ENCODE data around the gene AKAP6. TPM values are rescaled to one million over a fixed set of nuclear protein-coding genes. Genes with fewer than 3 reads are reported as not detected.
A peak's percentile ranks its signal among the peaks of the same experiment; 100 is the strongest.

AKAP6 gene
- total RNA-seq, 1 experiment from 2014 or later = 2.6 TPM

DNA sequence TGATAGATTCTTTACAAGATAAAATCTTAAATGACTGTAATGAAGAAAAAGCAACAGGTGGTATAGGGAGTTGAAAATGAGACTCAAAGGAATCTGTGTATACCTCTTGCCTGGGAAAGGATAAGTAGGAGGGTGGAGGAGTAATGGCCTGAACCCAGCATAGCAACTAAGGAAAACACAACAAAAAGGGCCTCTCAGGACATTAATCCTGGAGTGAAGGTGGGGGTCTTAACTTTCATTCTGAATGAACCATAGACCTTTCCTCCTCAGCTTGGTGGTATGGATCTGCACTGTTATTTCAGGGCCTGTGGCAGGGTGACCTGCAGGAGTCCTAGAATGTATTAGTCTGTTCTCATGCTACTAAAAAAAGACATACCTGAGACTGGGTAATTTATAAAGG is 185.6 kb downstream of the AKAP6 start:
- no peak for DNase-seq (ENCODE audit: low read depth, low spot score)
- in situ Hi-C loops (cut with HindIII; ENCODE audit: low pct_unique_long_range_greater_than_20kb, low sequenced_read_pairs) = no loop called here

DNA sequence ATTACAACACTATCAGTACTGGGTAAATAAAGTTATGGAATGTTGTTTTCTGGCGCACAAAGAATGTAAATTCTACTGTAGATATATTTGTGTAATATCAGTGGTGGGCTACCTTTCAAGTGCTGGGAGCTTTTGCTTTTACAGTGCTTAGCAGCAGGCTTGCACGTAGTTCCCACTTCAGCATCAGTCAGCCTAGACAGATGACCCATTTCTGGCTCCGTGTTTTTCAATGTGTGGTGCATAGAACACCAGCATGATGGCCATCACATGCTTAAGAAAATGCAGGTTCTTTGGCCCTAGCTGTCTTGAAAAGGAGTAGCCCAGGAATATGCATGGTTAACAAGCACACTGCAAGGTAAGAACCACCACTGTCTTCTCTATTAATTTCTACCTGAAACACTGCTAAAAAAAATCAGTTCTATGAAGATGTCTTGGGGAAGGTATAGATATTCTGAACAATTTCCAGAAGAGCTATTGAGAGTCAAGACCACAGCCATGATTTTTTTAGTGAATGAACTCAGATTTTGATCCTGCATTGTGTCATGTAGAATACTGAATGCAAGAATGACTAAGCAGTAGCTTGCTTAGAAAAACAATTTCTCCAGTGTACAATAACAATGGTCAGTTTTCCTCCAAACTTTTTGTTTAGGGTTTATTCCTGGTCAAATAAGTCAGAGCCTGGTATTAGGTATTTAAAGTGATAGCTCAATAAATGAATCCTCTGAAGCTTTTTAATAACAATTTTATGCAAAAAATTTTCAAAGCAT is 195.7 kb downstream of the AKAP6 start:
- DNase-seq (ENCODE audit: low read depth, low spot score) = no peak
- in situ Hi-C loops (cut with HindIII; ENCODE audit: low pct_unique_long_range_greater_than_20kb, low sequenced_read_pairs) = no loop called here

DNA sequence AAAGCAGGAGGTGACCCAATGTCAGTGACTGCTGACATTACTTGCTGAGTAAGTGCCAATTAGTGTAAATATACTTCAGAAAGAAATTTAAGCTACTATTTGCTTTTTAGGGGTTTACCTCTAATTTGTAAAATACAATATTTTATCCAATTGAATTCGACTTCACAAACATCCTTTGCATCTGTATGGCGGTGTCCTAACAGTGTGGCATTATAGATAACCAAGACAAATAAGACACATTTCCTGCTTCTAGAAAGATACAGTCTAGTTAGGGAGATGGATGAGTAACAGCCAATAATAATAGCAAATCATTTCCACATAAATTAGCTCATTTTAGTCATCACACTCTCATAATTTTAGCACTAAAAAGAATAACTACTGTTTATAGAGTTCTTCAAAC is 196.5 kb downstream of the AKAP6 start:
- DNase-seq (ENCODE audit: low read depth, low spot score) = no peak
- in situ Hi-C loops (cut with HindIII; ENCODE audit: low pct_unique_long_range_greater_than_20kb, low sequenced_read_pairs) = no loop called here

DNA sequence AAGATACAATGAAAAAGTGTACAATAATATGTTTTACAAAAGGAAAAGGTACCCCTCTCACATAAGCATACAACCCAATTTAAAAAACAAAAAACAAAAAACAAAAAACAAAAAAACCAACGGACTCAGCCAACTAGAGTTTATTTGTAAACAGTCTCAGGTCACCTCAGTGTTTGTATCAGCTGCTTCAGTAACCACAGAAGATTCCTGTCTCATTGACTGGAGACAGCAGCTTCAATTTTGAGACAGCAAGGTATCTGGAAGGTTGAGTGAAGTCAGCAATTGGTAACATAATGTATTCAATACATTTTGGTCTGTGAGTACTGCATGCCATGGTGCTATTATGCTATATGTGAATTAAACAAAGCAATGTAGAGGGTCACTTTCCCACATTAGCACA is 201.7 kb downstream of the AKAP6 start:
- no peak for DNase-seq (ENCODE audit: low read depth, low spot score)
- in situ Hi-C loops (cut with HindIII; ENCODE audit: low pct_unique_long_range_greater_than_20kb, low sequenced_read_pairs) = no loop called here

DNA sequence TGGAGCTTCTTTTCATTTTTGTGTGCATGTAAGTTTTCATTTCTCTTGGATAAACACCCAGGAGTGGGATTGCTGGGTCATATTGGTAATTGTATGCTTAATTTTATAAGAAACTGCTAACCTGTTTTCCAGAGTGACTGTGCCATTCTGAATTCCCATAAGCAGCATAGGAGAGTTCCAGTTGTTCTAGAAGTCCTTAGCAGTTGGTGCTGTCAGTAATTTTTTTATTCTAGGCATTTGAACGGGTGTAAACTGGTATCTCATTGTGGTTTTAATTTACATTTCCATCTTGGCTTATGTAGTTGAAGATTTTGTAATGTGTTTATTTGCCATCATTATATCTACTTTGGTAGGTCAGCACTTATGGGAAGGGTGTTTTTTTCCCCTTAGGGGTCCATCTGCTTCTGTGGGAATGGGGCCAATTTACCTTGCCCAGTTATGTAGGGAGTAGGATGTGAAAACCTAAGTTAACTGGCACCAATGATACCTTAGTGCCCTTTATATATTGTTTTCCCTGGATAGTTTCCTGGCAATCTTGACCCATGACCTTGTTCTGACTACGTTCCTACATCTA is 202.9 kb downstream of the AKAP6 start:
- no peak for DNase-seq (ENCODE audit: low read depth, low spot score)
- in situ Hi-C loops (cut with HindIII; ENCODE audit: low pct_unique_long_range_greater_than_20kb, low sequenced_read_pairs) = no loop called here

DNA sequence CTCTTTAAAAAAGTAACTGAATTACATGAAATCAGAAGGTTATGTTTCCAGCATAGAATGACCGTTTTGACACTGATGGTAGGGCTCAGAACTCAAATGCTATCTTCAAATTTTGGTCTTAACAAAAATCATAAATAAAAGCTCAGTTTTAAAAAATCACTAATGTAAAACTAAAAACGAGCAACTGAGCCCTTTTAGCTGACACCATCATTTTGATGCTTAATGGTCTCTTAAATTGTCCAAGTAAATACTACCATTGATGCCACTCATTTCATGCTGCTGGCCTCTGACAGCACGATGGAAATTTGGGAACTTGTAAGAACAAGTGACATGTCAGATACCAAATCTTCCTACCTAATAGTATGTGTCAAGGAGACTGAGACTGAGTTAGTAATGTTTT is 205.0 kb downstream of the AKAP6 start:
- in situ Hi-C loops (cut with HindIII; ENCODE audit: low pct_unique_long_range_greater_than_20kb, low sequenced_read_pairs) = no loop called here
- no peak for DNase-seq (ENCODE audit: low read depth, low spot score)

DNA sequence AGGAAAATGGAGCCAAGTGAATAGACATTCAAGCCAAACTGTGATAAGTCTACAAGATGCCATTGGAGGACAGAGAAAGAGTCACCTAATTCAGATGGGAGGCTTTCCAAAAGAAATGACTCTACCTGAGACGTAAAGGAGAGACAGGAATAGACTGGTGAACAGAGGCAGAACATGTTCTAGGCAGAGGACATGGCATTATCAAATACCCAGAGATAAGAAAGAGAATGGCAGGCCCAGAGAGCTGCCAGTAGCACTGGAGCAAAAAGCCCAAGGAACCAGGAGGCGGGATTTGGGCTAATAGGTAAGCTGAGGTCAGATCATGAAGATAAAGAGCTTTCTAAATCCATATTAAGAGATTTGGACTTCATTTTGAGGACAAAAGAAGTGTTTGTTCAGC is 207.1 kb downstream of the AKAP6 start:
- in situ Hi-C loops (cut with HindIII; ENCODE audit: low pct_unique_long_range_greater_than_20kb, low sequenced_read_pairs) = no loop called here
- no peak for DNase-seq (ENCODE audit: low read depth, low spot score)

DNA sequence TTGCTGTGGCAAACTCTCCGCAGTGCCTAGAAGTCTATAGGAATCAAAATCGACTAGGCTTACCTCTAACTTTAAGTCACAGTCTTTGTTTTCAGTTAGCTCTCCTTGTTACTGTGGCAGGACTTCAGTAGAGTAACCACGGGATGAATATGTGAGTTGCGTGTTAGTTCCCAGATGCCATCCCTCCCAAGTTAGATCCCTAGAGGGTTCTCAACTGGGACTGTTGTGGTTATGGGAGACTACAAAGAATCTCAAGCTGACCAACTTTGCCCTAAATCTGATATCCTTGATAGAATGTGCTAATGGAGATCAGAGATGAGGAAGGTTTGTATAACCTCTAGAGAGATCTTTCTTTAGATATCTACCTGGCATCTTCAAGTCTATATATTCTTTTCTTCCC is 208.1 kb downstream of the AKAP6 start:
- in situ Hi-C loops (cut with HindIII; ENCODE audit: low pct_unique_long_range_greater_than_20kb, low sequenced_read_pairs) = no loop called here
- DNase-seq (ENCODE audit: low read depth, low spot score) = no peak

DNA sequence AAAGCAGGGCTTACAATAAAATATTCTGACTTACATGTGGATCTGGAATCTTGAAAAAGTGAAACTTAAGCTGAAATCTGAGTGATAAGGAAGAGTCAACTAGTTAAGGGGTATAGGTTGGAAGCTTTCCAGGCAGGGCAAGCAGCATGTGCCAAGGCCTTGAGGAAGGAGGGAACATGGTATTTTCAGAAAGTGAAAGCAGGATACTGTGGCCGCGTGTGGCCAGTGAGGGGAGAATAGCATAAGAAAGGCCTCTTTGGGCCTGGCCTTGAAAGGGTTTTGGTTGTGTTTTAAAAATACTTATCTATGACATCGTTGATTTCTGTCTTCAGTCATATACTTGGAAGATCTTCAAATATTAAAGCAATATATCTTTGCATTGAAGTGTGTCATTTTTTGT is 213.4 kb downstream of the AKAP6 start:
- peak; percentile 21 for DNase-seq (ENCODE audit: low read depth, low spot score)
- in situ Hi-C loops (cut with HindIII; ENCODE audit: low pct_unique_long_range_greater_than_20kb, low sequenced_read_pairs) = no loop called here

DNA sequence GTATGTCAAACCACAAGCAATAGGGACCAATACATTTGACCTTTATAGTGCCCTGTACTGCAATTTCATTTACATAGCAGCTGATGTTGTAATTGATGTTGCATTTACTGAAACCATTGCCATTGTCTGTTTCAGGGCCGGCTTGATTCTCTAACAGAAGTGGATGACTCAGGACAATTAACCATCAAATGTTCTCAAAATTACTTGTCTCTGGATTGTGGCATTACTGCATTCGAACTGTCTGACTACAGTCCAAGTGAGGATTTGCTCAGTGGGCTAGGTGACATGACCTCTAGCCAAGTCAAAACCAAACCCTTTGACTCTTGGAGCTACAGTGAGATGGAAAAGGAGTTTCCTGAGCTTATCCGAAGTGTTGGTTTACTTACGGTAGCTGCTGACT is 216.0 kb downstream of the AKAP6 start:
- no peak for DNase-seq (ENCODE audit: low read depth, low spot score)
- in situ Hi-C loops (cut with HindIII; ENCODE audit: low pct_unique_long_range_greater_than_20kb, low sequenced_read_pairs) = no loop called here

DNA sequence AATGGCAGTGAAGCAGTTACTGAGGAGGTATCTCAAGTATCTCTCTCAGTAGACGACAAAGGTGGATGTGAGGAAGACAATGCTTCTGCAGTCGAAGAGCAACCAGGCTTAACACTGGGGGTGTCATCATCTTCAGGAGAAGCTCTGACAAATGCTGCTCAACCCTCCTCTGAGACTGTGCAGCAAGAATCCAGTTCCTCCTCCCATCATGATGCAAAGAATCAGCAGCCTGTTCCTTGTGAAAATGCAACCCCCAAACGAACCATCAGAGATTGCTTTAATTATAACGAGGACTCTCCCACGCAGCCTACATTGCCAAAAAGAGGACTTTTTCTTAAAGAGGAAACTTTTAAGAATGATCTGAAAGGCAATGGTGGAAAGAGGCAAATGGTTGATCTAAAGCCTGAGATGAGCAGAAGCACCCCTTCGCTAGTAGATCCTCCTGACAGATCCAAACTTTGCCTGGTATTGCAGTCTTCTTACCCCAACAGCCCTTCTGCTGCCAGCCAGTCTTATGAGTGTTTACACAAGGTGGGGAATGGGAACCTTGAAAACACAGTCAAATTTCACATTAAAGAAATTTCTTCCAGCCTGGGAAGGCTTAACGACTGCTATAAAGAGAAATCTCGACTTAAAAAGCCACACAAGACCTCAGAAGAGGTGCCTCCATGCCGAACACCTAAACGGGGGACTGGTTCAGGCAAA is 216.6 kb downstream of the AKAP6 start:
- no peak for DNase-seq (ENCODE audit: low read depth, low spot score)
- in situ Hi-C loops (cut with HindIII; ENCODE audit: low pct_unique_long_range_greater_than_20kb, low sequenced_read_pairs) = no loop called here

DNA sequence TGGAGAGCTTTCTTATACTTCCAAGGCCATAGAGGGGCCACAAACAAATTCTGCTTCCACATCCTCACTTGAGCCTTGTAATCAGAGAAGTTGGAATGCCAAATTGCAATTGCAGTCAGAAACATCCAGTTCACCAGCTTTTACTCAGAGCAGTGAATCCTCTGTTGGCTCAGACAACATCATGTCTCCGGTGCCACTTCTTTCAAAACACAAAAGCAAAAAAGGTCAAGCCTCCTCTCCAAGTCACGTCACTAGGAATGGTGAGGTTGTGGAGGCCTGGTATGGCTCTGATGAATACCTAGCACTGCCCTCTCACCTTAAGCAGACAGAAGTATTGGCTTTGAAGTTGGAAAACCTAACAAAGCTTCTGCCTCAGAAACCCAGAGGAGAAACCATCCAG is 217.1 kb downstream of the AKAP6 start:
- DNase-seq (ENCODE audit: low read depth, low spot score) = no peak
- in situ Hi-C loops (cut with HindIII; ENCODE audit: low pct_unique_long_range_greater_than_20kb, low sequenced_read_pairs) = no loop called here

DNA sequence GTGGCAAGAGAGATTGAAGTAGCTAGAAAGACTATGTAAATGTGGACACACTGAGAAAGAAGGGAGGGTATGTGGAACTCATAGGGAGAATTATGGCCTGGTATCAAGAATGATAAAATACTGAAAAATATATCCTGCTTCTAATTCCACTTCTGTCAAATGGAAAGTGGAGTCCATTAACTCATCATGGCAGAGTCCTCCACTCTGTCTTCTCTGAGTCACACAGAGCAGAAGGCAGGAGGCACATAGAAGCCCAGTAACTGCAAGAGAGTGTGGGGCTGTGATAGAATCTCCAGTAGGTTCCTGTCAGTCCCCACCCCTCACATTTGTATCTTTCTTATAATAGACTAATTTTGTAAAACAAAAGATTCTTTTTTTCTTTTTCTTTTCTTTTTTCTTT is 223.7 kb downstream of the AKAP6 start:
- in situ Hi-C loops (cut with HindIII; ENCODE audit: low pct_unique_long_range_greater_than_20kb, low sequenced_read_pairs) = no loop called here
- DNase-seq (ENCODE audit: low read depth, low spot score) = no peak

DNA sequence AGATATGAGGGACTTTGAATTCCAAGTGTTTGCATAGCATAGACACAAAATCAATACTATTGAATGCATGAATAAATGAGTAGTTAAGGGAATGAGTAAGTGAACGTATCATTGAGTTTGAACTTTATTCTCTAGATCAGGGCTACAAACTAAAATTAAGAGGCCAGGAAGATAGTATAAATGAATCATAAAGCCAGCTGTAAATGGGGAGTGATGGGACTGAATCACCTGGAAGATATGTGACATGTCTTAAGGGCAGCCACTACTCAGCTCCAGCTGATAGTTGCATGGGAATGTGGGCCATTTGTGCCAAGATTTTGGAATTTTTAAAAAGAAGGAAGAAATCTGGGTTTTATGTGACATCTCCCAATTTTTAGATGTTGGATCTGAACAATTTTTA is 229.9 kb downstream of the AKAP6 start:
- in situ Hi-C loops (cut with HindIII; ENCODE audit: low pct_unique_long_range_greater_than_20kb, low sequenced_read_pairs) = no loop called here

DNA sequence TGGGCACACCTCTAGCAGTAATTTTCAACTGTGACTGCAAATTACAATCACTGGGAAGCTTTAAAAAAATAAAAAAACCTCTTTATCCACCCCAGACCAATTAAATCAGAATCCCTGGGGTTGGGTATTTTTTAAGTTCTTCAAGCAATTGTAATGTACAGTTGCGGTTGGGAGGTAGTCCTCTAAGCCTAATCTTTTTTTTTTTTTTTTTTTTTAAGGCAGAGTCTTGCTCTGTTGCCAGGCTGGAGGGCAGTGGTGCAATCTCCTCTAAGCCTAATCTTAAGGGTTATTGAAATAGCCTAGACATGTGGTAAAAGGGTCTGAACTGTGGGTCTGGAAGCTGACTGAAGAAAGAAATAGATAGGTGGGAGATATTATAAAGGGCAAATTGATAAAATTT is 230.5 kb downstream of the AKAP6 start:
- in situ Hi-C loops (cut with HindIII; ENCODE audit: low pct_unique_long_range_greater_than_20kb, low sequenced_read_pairs) = no loop called here
- no peak for DNase-seq (ENCODE audit: low read depth, low spot score)

More for the DNA sequence above, 229.9 kb downstream of the AKAP6 start:
- no peak for DNase-seq (ENCODE audit: low read depth, low spot score)

DNA sequence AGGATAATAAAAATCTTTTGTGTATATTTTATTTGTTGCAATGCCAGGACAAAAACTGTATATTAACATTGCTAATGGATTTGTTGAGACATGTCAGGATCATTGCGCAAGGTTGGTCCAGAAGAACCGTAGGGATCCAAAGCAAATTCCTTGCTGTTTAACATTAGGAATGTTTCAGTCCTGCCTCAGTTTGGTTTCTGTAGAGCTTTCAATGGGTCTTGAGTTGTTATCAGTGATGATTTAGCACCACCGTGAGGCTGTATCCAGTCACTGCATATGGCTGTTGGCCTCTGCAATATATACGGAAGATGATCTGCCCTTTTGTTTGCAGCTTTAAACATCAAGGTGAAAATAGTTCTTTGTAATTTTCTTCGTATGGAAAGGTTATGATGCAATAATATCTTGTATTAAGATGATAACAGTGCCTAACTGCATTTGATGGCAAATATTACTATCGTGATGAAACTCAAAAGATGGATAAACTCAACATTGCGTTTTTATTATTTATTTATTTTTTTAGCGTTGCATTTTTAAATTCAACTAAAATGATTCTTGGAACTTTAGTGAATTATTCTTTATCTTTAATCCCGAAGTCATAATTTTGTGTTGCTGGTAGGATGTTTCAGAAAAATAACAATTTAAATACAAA is 231.2 kb downstream of the AKAP6 start:
- in situ Hi-C loops (cut with HindIII; ENCODE audit: low pct_unique_long_range_greater_than_20kb, low sequenced_read_pairs) = no loop called here

DNA sequence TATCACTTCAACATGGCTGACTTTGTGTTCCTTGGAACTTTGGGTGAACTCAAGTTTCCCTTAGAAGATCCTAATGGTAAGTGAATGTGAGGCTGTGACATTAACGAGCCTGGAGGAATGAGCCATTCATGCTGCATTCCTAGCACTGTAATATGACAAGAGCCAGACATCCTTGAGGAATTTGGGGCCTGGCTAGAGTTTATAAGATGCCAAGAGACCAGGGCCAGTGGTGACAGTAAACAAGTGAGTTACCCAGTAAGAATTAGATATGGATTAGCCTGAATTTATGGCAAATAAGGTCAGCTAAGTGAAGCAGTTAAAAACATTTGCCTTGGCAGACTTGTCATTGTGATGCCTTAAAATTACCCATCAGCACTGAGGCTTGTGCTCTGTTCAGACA is 232.4 kb downstream of the AKAP6 start:
- no peak for DNase-seq (ENCODE audit: low read depth, low spot score)
- in situ Hi-C loops (cut with HindIII; ENCODE audit: low pct_unique_long_range_greater_than_20kb, low sequenced_read_pairs) = no loop called here

More for the DNA sequence above, 231.2 kb downstream of the AKAP6 start:
- peak; percentile 84 for DNase-seq (ENCODE audit: low read depth, low spot score)

DNA sequence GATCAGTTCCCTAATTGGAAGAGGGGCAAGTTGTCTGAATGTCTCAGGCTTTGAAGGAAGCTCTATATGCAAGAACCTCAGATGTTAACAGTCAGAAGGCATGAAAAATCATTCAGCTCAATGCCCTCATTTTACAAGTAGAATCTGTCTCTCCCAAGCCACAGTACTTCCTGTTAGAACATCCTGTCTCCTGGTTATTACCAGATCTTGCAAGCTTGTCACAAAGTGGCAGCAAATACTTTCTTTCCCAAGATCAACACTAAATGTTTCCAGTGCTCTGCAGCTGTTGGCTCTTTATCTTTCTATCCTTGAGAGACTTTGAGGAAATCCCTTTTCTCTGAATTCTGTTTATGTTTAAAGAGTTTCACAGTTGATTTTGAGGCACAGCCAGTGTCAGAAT is 235.5 kb downstream of the AKAP6 start:
- in situ Hi-C loops (cut with HindIII; ENCODE audit: low pct_unique_long_range_greater_than_20kb, low sequenced_read_pairs) = no loop called here
- DNase-seq (ENCODE audit: low read depth, low spot score) = peak; percentile 18
